Stomach smooth muscle (tissue), 2 donors: ENCODE data around the gene BBC3.
A peak's percentile ranks its signal among the peaks of the same experiment; 100 is the strongest.

ENCODE experiments used
- H3K27ac ChIP-seq: one replicate; pipeline ENCODE4 v1.7.0; 2013; ENCODE audit warnings: mild to moderate bottlenecking, low read length, inconsistent platforms
- H3K27me3 ChIP-seq, 2 donors: one replicate each; pipeline ENCODE4 v1.7.0; 2013; ENCODE audit warnings: low read length in 2 of 2; ENCODE audit not compliant: insufficient read depth in 2 of 2, control insufficient read depth in 1 of 2
- H3K36me3 ChIP-seq, 2 donors: one replicate each; pipeline ENCODE4 v1.7.0; 2013; ENCODE audit warnings: low read length in 2 of 2; ENCODE audit not compliant: control insufficient read depth in 2 of 2, insufficient read depth in 2 of 2
- H3K4me1 ChIP-seq: one replicate; pipeline ENCODE4 v1.7.0; 2013; ENCODE audit warnings: low read length; ENCODE audit not compliant: control insufficient read depth, insufficient read depth
- H3K4me3 ChIP-seq, 2 donors: one replicate each; pipeline ENCODE4 v1.7.0; 2013; ENCODE audit warnings: low read length in 2 of 2
- H3K9ac ChIP-seq, 2 donors: one replicate each; pipeline ENCODE4 v1.7.0; 2013; ENCODE audit warnings: low read length in 2 of 2, mild to moderate bottlenecking in 1 of 2
- H3K9me3 ChIP-seq, 2 donors: one replicate each; pipeline ENCODE4 v1.7.0; 2013; ENCODE audit warnings: low read length in 2 of 2; ENCODE audit not compliant: control insufficient read depth in 2 of 2
- donor health status: healthy.
- donor health status: Pancreatic carcinoma.

BBC3 gene

DNA sequence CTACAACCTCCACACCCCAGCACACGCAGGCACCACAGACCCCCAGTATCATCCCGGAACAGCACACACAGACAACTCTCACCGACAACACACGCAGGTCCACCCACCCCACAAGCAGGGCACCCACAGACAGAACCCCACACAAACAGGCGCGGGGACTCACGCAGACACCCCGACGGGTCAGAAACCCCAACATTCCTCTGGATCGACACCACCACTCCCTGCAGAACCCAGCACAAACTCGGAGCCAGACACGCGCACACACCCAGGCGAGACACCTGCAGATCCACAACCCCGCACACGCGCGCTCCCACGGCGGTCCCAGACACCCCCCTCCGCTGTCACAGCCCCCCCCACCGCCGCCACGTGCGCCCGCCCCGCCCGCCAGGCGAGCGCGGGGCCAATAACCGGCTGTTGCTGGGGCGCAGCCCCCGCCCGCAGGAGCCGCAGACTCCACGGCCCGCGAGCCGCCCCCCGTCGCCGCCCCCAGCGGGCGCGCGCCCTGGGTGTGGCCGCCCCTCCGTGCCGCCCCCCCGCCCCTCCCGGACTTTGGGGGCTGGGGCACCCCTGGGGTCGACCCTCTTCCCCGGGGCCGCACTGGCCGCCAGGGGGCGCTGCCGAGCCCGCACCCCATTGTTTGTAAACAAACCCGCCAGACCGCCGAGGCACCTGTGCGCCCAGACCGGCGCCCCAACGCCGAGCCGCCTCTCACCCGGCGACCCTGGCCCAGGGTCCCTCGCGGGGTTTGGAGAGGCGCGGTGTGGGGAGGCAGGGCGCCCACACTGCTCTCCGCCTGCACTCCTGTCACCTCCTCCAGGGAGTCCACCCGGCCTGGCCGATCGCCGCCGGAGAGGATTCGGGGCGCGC is 712 bp downstream of the BBC3 start:
- peak overlapping the region; percentile 76 to 92 for H3K9ac ChIP-seq
- no peaks in the 10 kb centered on the region for H3K36me3 ChIP-seq
- peak overlapping the region; percentile 98 for H3K27ac ChIP-seq
- no peaks in the 10 kb centered on the region for H3K27me3 ChIP-seq
- peak overlapping the region; percentile 83 to 87 for H3K4me3 ChIP-seq
- peaks cover 53% of the 10 kb centered on the region for H3K4me1 ChIP-seq
- no peaks in the 10 kb centered on the region for H3K9me3 ChIP-seq

DNA sequence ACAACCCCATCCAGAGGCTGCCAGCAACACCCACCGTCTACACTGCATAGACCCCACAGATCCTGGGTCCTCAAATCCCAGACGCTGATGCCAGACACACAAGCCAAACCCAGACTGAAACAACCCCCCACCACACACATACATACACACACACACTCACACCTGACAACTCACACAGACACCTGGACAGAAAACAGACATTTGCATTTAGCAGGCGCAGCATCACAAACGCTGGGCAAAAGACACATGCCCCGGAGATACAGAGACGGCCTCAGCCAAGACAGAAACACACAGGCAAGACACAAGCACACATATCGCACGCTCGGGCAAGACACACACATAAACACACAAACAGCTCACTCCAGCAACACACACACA is 1.3 kb downstream of the BBC3 start:
- peak overlapping the region; percentile 98 for H3K27ac ChIP-seq
- H3K36me3 ChIP-seq: no peaks in the 10 kb centered on the region
- no peaks in the 10 kb centered on the region for H3K27me3 ChIP-seq
- no peaks in the 10 kb centered on the region for H3K9me3 ChIP-seq
- peak overlapping the region; percentile 76 to 92 for H3K9ac ChIP-seq
- H3K4me1 ChIP-seq: peaks cover 53% of the 10 kb centered on the region
- H3K4me3 ChIP-seq: peak overlapping the region; percentile 83 to 87

DNA sequence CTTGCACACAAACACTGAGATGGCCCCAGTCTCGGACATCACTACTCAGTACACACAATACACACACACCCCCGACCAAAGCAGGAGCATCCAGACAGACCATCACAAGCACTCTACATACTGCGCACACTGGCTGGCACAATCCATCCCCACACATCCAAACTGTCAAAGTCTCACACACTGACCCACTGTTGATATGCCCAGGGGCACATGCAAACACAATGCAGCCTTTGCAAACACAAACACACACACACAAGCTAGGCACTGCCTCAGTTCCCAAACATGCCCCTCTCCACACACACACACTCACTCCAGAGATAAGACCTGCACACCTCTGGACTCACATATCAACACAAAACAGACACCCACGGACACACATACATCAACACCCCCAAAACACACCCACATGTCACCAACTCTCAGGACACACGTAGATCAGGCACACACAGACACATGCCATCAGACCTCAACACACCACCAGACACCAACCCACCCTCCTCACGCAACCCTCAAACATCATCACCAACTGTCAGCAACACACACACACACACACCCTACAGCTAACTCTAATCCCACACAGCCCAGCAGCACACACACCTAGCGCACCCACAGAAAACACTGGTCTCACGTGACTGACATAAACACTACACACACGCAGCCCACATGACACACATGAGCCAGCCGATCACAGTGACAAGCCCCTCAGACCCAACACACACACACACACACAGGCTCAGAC is 1.9 kb downstream of the BBC3 start:
- H3K36me3 ChIP-seq: no peaks in the 10 kb centered on the region
- H3K9ac ChIP-seq: peak overlapping the region; percentile 76 to 92
- H3K4me1 ChIP-seq: peaks cover 53% of the 10 kb centered on the region
- H3K27ac ChIP-seq: peak overlapping the region; percentile 98
- no peaks in the 10 kb centered on the region for H3K9me3 ChIP-seq
- H3K4me3 ChIP-seq: peak overlapping the region; percentile 83 to 87
- no peaks in the 10 kb centered on the region for H3K27me3 ChIP-seq

DNA sequence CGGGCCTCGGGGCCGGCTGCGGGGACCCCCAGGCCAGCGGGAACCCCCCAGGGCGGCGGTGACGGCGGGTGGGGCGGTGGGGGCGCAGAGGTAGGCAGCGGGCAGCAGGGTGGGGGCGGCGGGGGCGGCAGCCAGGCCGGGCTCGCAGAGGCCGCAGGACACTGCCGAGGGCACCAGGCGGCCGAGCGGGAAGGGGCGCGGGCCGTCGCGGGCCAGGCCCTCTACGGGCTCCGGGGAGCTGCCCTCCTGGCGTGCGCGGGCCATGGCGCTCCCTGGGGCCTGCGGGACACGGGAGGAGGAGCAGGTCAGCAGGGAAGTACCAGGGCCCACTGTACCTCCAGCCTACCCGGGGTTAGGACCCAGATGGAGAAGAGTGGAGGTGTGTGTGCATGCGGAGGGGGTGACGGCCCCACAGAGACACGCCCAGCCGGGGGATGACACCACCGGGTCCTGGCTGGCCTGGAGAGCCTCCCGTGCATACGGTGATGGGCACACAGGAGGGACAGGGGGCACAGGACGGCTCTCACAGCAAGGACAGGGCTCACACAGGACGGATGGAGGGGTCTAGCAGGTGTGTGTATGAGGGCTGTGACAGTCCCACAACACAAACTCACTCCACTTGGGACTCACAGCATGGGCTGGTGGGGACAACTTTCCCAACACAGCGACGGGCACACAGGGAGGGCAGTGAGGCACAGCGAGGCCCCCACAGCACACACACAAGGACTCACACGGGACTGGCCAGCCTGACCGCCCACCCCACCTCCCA is 2.6 kb downstream of the BBC3 start:
- H3K36me3 ChIP-seq: peaks cover 0 to 2% of the 10 kb centered on the region in 2 donors
- peak overlapping the region; percentile 21 to 92 for H3K9ac ChIP-seq
- peaks cover 53% of the 10 kb centered on the region for H3K4me1 ChIP-seq
- H3K9me3 ChIP-seq: no peaks in the 10 kb centered on the region
- H3K27me3 ChIP-seq: no peaks in the 10 kb centered on the region
- peak overlapping the region; percentile 83 to 87 for H3K4me3 ChIP-seq
- H3K27ac ChIP-seq: peak overlapping the region; percentile 98

DNA sequence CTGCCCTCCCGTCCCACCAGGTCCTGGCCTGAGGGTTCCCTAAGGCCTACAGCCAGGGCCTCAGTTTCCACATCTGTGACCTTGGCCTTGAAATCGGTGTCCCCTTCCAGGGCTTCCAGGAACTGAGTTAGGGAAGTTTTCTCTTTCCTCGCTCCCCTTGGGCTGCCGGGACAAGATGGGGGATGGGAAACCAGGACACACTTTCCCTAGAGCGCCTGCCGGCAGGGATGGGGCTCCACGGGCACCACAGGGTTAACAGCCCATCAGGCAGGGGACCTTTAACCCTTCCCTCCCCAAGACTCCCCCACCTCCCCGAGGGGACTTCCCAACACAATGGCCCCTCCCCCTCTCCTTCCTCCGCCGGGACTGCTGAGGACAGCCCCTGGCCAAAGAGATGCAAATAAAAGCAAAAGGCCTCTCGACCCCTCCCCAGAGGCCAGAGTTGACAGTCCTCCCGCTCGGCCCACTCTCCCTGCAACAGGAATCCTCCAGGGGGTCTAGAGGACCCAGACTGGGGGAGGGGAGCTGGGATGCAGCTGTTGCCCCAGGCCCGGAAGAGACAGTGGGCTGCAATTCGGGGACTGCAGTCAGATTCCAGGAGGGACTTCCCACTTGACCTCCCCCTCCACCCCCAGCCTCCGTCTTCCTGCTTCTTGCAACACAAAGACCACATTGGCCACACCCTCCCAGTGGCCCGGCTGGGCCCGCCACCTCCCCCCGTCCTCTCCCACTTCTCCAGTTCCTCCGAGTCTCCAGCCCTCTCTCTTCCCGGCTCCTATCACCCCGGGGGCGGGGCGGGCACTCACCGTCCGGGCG is 3.4 kb downstream of the BBC3 start:
- Histone ChIP-seq H3K27ac (peak overlapping the region; percentile 98), H3K36me3 (peaks cover 0 to 2% of the 10 kb centered on the region in 2 donors), H3K4me1 (peaks cover 53% of the 10 kb centered on the region), H3K4me3 (peak overlapping the region; percentile 73 to 75), H3K9ac (peak overlapping the region; percentile 88 to 92), H3K27me3 (no peaks in the 10 kb centered on the region), H3K9me3 (no peaks in the 10 kb centered on the region)

DNA sequence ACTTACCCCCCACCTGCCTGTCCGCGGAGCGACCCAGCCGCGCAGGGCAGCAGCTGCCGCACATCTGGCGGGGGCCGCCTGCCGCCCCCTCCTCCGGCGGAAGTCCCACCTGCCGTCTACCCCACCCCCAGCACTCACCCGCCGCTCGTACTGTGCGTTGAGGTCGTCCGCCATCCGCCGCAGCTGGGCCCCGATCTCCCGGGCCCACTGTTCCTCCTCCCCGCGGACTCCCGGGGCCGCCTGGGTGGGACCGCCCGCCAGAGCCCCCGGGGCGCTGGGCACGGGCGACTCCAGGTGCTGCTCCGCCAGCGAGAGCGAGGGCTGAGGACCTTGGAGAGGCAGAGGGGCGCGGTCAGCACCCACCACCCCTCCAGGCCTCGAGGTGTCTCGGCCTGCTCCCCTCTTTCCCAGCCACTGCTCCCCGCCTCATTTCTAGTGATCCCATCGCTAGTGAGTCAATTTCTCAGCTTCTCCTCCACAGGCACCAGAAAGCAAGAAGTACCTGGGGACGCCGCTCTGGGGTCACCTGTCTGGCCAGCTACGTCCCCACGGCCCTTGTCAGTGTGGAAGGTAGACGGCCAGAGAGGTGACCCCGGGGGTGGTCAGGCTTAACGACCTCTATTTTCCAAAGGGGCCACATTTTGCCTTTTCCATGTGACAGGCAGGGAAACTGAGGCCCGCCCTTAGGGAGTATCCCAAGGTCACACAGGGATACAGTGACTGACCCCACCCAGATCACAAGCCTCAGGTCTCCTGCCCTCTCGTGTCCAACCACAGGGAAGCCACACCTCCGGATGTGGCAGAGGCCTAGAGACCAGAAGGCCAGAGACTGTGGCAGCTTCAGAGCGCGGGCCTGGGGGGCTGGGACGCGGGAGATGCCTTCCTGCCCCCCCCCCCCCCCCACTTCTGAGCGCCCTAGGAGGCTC is 4.3 kb downstream of the BBC3 start:
- Histone ChIP-seq H3K4me3 (peak overlapping the region; percentile 73 to 75), H3K36me3 (peaks cover 3 to 5% of the 10 kb centered on the region in 2 donors), H3K9ac (peak overlapping the region; percentile 88 to 92), H3K4me1 (peaks cover 48% of the 10 kb centered on the region), H3K27ac (peak overlapping the region; percentile 98), H3K9me3 (no peaks in the 10 kb centered on the region), H3K27me3 (no peaks in the 10 kb centered on the region)

DNA sequence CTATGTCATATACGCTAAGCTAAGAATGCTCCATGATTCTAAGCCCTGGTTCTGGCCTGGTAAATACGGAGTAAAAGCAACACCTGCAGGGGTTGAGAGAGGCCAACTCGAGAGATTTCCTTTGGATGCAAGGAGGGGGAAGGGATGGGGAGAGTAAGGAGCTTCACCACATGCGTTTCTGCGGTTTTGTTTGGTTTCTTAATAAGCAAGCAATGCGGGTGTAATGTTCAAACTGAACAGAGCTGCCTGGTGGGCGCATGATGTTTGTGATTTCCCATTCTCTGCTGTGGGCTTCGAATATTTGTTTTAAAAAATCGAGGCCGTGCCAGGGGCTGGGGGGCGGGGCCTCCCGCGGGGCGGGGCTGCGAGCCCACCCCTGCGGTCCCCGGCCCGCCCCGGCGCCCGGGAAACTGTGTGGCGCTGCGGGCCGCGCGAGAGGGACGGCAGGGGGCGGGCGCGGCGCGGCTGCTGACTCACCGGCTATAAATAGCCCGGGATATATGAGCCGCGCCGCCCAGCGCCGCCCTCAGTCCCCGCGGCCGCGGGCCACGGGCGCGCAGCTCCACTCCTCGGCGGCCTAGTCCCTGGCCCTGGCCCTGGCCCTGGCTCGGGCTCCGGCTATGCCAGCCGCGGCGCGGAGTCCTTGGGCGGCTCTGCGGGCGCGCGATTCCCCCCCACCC is 5.1 kb downstream of the BBC3 start:
- Histone ChIP-seq H3K36me3 (peaks cover 5 to 8% of the 10 kb centered on the region in 2 donors), H3K9me3 (no peaks in the 10 kb centered on the region), H3K27me3 (no peaks in the 10 kb centered on the region), H3K4me3 (peak overlapping the region; percentile 73 to 75), H3K4me1 (peaks cover 43% of the 10 kb centered on the region), H3K9ac (peak overlapping the region; percentile 88 to 92), H3K27ac (peak overlapping the region; percentile 98)

DNA sequence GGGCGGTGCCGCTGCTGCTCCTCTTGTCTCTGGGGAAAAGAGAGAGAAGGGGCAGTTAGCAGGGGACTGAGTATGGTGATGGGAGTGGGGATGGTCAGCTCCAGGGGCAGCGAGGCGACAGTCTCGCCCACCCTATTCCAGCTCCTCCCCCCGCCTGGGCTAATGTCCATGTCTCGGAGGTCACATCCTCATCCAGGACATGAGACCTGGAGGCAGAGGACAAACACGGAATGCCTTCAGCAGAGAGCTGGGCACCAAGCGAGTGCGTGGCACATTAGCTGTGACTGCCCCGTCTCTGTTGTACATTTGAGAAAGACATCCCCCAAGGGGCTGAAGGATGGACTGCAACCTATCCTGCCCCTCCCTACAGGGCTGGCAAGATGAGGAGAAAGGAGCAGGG is 9.1 kb downstream of the BBC3 start:
- H3K27ac ChIP-seq: no peak overlapping the region

More for the DNA sequence above, 9.1 kb downstream of the BBC3 start:
- no peaks in the 10 kb centered on the region for H3K9me3 ChIP-seq
- no peak overlapping the region for H3K4me3 ChIP-seq
- H3K36me3 ChIP-seq: peaks cover 5 to 11% of the 10 kb centered on the region in 2 donors
- no peaks in the 10 kb centered on the region for H3K27me3 ChIP-seq
- H3K4me1 ChIP-seq: peaks cover 14% of the 10 kb centered on the region
- no peak overlapping the region for H3K9ac ChIP-seq
